Kidney (tissue), 14 donors: Measurements from ENCODE around the gene CMYA5. TPM values are rescaled to one million over a fixed set of nuclear protein-coding genes. Genes with fewer than 3 reads are reported as not detected.
"Not testable (repeated sequence)": the region's sequence is repeated elsewhere in the genome, so short reads cannot be mapped to it uniquely, and the experiment has no call there.

Source experiments
- DNase-seq, 5 donors: peaks; one replicate each; pipeline ENCODE4 v3.0.0-alpha.2; 2013 to 2020
- FAIRE-seq: peaks from 2 replicates; lab custom pipeline; 2012; peaks lifted over from hg19 to GRCh38; lab: Jason Lieb, UNC
- H3K27ac ChIP-seq, 2 donors: one replicate each; pipeline ENCODE4 v1.7.0; 2013; ENCODE audit warnings: low read depth in 2 of 2, low read length in 2 of 2, inconsistent platforms in 1 of 2
- H3K27me3 ChIP-seq: one replicate; pipeline ENCODE4 v1.7.1; 2013; ENCODE audit warnings: low read length, inconsistent platforms; ENCODE audit not compliant: control insufficient read depth, insufficient read depth
- H3K36me3 ChIP-seq, 3 donors: one replicate each; pipeline versions ENCODE4 v1.7.0 to v1.7.1; 2013; ENCODE audit warnings: low read length in 3 of 3, control low read depth in 1 of 3, inconsistent platforms in 1 of 3; ENCODE audit not compliant: insufficient read depth in 3 of 3, control insufficient read depth in 2 of 3
- H3K4me1 ChIP-seq, 3 donors: one replicate each; pipeline versions ENCODE4 v1.7.0 to v1.7.1; 2013; ENCODE audit warnings: low read length in 3 of 3, inconsistent platforms in 1 of 3, low read depth in 1 of 3; ENCODE audit not compliant: control insufficient read depth in 2 of 3, insufficient read depth in 2 of 3
- H3K4me3 ChIP-seq, 3 donors: one replicate each; pipeline versions ENCODE4 v1.7.0 to v1.8.1; 2013; ENCODE audit warnings: low read length in 3 of 3, control low read depth in 1 of 3, inconsistent platforms in 1 of 3
- H3K9ac ChIP-seq, 3 donors: one replicate each; pipeline versions ENCODE4 v1.7.0 to v1.7.1; 2013; ENCODE audit warnings: low read length in 3 of 3, control low read depth in 1 of 3, inconsistent platforms in 1 of 3
- H3K9me3 ChIP-seq, 3 donors: one replicate each; pipeline versions ENCODE4 v1.7.0 to v1.7.1; 2013; ENCODE audit warnings: low read length in 3 of 3, control low read depth in 1 of 3, inconsistent platforms in 1 of 3; ENCODE audit not compliant: control insufficient read depth in 2 of 3, insufficient read depth in 1 of 3
- intact Hi-C: fragments of 100-400 bp; cut with DNase I; formaldehyde crosslinking; loops from one replicate; pipeline ENCODE4 v1.11.1; 2022
- polyA plus RNA-seq: library from polyadenylated mRNA; stranded (reverse); fragments of 350-450 nt; fragmentation: Illumina TruSeq; extraction: RNeasy Lipid Tissue Mini Kit (QIAGEN cat#74804); gene quantifications from one replicate; pipeline ENCODE4 v1.2.3, GENCODE V29; 2014; ENCODE audit warnings: low read depth, low replicate concordance; ENCODE audit not compliant: insufficient read depth
- total RNA-seq: library from RNA; stranded (reverse); fragmentation: NEBNext Ultra II Directional; extraction: Animal tissue kit (Norgen Biotek cat#: 25700); gene quantifications from one replicate; pipeline ENCODE4 v1.2.1, GENCODE V29; 2021
- TF ChIP-seq, protein P1 (sequence below): IDR thresholded peaks from 3 replicates; pipeline ENCODE4 v1.5.1; 2012; ENCODE audit warnings: mild to moderate bottlenecking, moderate library complexity, borderline replicate concordance; ENCODE audit not compliant: insufficient read depth; ENCODE audit errors: extremely low read depth
- donor health status: control.
- donor health status: control.
- donor health status: control.
- donor health status: control.
- donor health status: control.
- donor health status: DM: yes; HTN: yes; CAD: no.
- donor health status: Normal renal cell carcinoma (clear cell type).

CMYA5 gene
- total and polyA plus RNA-seq, 2 donors from 2014 or later: 6.1 to 6.5 TPM

DNA sequence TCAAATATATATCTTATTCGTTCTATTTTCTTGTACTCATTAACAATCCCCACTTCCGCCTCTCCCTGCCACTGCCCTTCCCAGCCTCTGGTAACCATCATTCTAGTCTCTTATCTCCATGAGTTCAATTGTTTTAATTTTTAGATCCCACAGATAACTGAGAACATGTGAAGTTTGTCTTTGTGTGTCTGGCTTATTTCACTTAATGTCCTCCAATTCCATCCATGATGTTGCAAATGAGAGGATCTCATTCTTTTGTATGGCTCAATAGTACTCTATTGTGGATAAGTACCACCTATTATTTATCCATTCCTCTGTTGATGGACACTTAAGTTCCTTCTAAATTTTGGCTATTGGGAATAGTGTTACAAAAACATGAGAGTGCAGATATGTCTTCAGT, 17.2 kb upstream of the CMYA5 start:
- Histone ChIP-seq H3K9me3 (no peaks in the 10 kb centered on the region), H3K27ac (no peak overlapping the region), H3K27me3 (no peaks in the 10 kb centered on the region), H3K36me3 (peaks cover 2 to 5% (median 5%) of the 10 kb centered on the region in 3 donors), H3K9ac (no peak overlapping the region), H3K4me1 (no peaks in the 10 kb centered on the region), H3K4me3 (no peak overlapping the region)
- TF ChIP-seq, protein P1, sequence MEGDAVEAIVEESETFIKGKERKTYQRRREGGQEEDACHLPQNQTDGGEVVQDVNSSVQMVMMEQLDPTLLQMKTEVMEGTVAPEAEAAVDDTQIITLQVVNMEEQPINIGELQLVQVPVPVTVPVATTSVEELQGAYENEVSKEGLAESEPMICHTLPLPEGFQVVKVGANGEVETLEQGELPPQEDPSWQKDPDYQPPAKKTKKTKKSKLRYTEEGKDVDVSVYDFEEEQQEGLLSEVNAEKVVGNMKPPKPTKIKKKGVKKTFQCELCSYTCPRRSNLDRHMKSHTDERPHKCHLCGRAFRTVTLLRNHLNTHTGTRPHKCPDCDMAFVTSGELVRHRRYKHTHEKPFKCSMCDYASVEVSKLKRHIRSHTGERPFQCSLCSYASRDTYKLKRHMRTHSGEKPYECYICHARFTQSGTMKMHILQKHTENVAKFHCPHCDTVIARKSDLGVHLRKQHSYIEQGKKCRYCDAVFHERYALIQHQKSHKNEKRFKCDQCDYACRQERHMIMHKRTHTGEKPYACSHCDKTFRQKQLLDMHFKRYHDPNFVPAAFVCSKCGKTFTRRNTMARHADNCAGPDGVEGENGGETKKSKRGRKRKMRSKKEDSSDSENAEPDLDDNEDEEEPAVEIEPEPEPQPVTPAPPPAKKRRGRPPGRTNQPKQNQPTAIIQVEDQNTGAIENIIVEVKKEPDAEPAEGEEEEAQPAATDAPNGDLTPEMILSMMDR: no peak
- intact Hi-C loops: no loop called here
- FAIRE-seq (no peak), DNase-seq (no peak)

DNA sequence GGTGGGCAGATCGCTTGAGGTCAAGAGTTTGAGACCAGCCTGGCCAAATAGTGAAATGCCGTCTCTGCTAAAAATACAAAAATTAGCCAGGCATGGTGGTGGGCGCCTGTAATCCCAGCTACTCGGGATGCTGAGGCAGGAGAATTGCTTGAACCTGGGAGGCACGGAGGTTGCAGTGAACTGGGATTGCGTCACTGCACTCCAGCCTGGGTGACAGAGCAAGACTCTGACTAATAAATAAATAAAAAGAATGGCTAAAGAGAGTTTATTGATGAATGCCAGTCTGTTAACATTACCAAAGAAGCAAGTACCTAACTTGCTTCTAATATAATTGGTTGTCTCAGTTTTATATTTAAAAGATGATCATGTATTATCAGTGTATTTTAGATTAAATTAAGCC, 13.3 kb upstream of the CMYA5 start:
- FAIRE-seq, DNase-seq, H3K27ac ChIP-seq, H3K9ac ChIP-seq, intact Hi-C loops, H3K4me3 ChIP-seq, H3K27me3 ChIP-seq, H3K4me1 ChIP-seq, H3K9me3 ChIP-seq: not testable (repeated sequence)
- H3K36me3 ChIP-seq: peaks cover 3 to 11% (median 4%) of the 10 kb centered on the region in 3 donors

DNA sequence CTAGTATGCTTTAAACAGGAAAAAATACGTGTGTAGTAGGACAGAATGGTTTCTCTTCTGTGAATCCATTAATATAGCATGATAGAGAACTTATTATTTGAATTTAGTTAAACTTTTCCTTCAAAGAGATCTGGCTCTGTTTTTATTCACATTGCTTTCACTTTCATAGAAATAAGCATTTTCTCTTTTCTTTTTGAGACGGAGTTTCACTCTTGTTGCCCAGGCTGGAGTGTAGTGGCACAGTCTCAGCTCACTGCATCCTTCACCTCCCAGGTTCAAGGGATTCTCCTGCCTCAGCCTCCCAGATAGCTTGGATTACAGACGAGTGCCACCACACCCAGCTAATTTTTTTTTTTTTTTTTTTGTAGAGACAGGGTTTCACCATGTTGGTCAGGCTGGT, 7.5 kb upstream of the CMYA5 start:
- DNase-seq, H3K9ac ChIP-seq, H3K27ac ChIP-seq, H3K4me1 ChIP-seq, H3K9me3 ChIP-seq, H3K27me3 ChIP-seq, H3K4me3 ChIP-seq, FAIRE-seq, intact Hi-C loops: not testable (repeated sequence)
- H3K36me3 ChIP-seq: peaks cover 0 to 24% (median 2%) of the 10 kb centered on the region in 3 donors

DNA sequence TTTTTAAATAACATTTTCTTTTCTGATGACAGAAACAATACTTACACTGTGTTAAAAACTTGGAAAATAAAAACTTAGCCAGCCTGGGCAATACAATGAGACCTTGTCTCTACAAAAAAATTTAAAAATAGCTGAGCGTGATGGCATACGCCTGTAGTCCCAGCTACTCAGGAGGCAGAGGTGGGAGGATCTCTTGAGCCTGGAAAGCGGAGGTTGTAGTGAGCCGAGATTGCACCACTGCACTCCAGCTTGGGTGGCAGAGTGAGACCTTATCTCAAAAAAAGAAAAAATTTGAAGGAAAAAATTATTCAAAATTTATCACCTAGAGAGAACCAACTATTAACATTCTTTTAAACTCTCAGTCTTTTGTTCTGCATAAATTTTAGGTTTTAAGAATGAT, 4.9 kb upstream of the CMYA5 start:
- Histone ChIP-seq H3K9me3 (no peaks in the 10 kb centered on the region), H3K36me3 (peaks cover 0 to 24% (median 2%) of the 10 kb centered on the region in 3 donors), H3K9ac (no peak overlapping the region), H3K4me1 (peaks cover 0 to 4% (median 2%) of the 10 kb centered on the region in 3 donors), H3K27me3 (no peaks in the 10 kb centered on the region), H3K27ac (no peak overlapping the region), H3K4me3 (no peak overlapping the region)
- FAIRE-seq: no peak
- TF ChIP-seq, protein P1: no peak
- intact Hi-C loops: no loop called here
- DNase-seq: no peak
